Measurements from ENCODE around the gene UROC1. TPM values are rescaled to one million over a fixed set of nuclear protein-coding genes. Genes with fewer than 3 reads are reported as not detected.

UROC1 gene
- total RNA-seq, 2 experiments from 2014 or later, result not detected

DNA sequence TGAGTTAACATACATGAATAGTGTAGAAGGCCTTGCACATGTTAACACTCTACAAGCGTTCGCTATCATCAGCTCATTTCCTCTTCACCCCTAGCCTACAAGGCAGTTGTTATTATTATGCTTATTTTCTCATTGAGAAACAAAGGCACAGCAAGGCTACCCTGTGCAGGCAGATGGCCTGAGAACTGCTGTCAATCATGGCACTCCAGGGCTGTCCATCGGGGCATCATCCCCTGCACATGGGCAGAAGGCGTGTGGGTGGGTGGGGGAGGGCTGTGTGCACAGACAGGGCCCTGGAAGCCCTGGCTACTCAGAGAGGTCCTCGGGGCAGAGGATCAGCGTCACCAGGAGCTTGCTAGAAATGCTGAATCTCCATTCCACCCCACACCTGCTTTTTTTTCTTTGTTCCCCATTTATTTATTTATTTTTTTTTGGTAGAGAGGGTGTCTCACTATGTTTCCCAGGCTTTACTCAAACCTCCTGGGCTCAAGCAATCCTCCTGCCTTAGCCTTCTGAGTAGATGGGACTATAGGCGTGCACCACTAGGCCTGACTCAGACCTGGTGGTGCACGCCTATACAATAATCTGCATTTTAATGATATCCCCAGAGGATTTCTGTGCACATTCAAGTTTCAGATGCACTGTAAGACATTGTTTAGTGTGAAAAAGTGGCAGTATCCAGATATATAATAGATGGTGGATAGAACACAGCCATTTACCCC lies 32.2 kb downstream of the UROC1 start:
- Histone ChIP-seq H3K36me3 (ENCODE audit: insufficient read depth, low read length) (no peaks in the 10 kb centered on the region), H3K9me3 (ENCODE audit: control insufficient read depth in 1 of 2, insufficient read depth in 1 of 2, low read length in 2 of 2) (no peaks in the 10 kb centered on the region), H3K4me1 (ENCODE audit: insufficient read depth, low read length) (peaks cover 13% of the 10 kb centered on the region), H3K27ac (ENCODE audit: low read depth in 1 of 2, low read length in 2 of 2) (no peak overlapping the region), H3K27me3 (ENCODE audit: control insufficient read depth in 1 of 2, insufficient read depth in 2 of 2, low read length in 2 of 2) (no peaks in the 10 kb centered on the region), H3K4me3 (ENCODE audit: low read length) (no peak overlapping the region)
- Mint-ChIP-seq H3K36me3 (ENCODE audit: low read depth) (no peaks in the 10 kb centered on the region), H3K27ac (no peak overlapping the region), H3K27me3 (no peaks in the 10 kb centered on the region), H3K4me3 (no peak overlapping the region), H3K4me1 (ENCODE audit: low read depth) (peaks cover 11% of the 10 kb centered on the region), H3K9me3 (no peaks in the 10 kb centered on the region)
- POLR2A ChIA-PET, result no interaction called here
- CTCF ChIA-PET, result no interaction called here
- ATAC-seq (ENCODE audit: poor library complexity), result no peak
- intact Hi-C loops (cut with DNase I, micrococcal nuclease), result no loop called here
- TF ChIP-seq CTCF (IDR thresholded peaks at IDR 0.05), result no peak
- DNase-seq, result no peak

DNA sequence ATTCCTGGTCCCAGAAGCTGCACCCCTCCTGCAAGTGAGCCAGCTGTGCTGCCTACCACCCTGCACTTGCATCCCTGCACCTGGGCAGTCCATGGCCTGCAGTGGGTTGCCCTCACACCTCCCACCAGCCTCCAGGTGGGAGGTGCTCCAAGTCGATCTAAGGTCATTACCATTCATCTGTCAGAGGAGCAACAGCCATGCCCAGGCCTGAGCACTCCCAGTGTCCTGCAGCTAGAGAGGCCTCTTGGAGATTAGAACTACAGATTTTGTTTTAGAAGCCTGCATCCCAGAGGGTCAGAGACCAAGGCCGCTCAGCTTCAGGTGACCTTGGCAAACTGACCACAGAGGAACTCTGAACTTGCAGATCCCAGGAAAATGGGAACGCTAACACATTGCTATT lies 32.9 kb downstream of the UROC1 start:
- H3K27me3 Mint-ChIP-seq, result no peaks in the 10 kb centered on the region
- ChIA-PET POLR2A (no interaction called here), CTCF (no interaction called here)
- intact Hi-C loops (cut with DNase I, micrococcal nuclease), result no loop called here
- TF ChIP-seq CTCF (IDR thresholded peaks at IDR 0.05), result no peak
- H3K27ac ChIP-seq (ENCODE audit: low read depth in 1 of 2, low read length in 2 of 2), result no peak overlapping the region
- DNase-seq (no peak), ATAC-seq (ENCODE audit: poor library complexity) (no peak)
- peaks cover 13% of the 10 kb centered on the region for H3K4me1 ChIP-seq (ENCODE audit: insufficient read depth, low read length)
- no peaks in the 10 kb centered on the region for H3K27me3 ChIP-seq (ENCODE audit: control insufficient read depth in 1 of 2, insufficient read depth in 2 of 2, low read length in 2 of 2)
- H3K27ac Mint-ChIP-seq, result no peak overlapping the region
- H3K9me3 ChIP-seq (ENCODE audit: control insufficient read depth in 1 of 2, insufficient read depth in 1 of 2, low read length in 2 of 2), result no peaks in the 10 kb centered on the region
- peaks cover 11% of the 10 kb centered on the region for H3K4me1 Mint-ChIP-seq (ENCODE audit: low read depth)
- no peak overlapping the region for H3K4me3 ChIP-seq (ENCODE audit: low read length)
- no peaks in the 10 kb centered on the region for H3K36me3 Mint-ChIP-seq (ENCODE audit: low read depth)
- no peaks in the 10 kb centered on the region for H3K9me3 Mint-ChIP-seq
- H3K36me3 ChIP-seq (ENCODE audit: insufficient read depth, low read length), result no peaks in the 10 kb centered on the region
- H3K4me3 Mint-ChIP-seq, result no peak overlapping the region

GRCh38 chr3:126484148-126484547 lies 33.4 kb downstream of the UROC1 start:
- Mint-ChIP-seq H3K27ac (no peak overlapping the region), H3K4me1 (ENCODE audit: low read depth) (peaks cover 11% of the 10 kb centered on the region), H3K27me3 (no peaks in the 10 kb centered on the region), H3K36me3 (ENCODE audit: low read depth) (no peaks in the 10 kb centered on the region), H3K9me3 (no peaks in the 10 kb centered on the region), H3K4me3 (no peak overlapping the region)
- no peak for ATAC-seq (ENCODE audit: poor library complexity)
- no peaks in the 10 kb centered on the region for H3K9me3 ChIP-seq (ENCODE audit: control insufficient read depth in 1 of 2, insufficient read depth in 1 of 2, low read length in 2 of 2)
- H3K27me3 ChIP-seq (ENCODE audit: control insufficient read depth in 1 of 2, insufficient read depth in 2 of 2, low read length in 2 of 2), result no peaks in the 10 kb centered on the region
- peaks cover 13% of the 10 kb centered on the region for H3K4me1 ChIP-seq (ENCODE audit: insufficient read depth, low read length)
- no peak for DNase-seq
- CTCF ChIA-PET, result no interaction called here
- POLR2A ChIA-PET, result no interaction called here
- intact Hi-C loops (cut with DNase I, micrococcal nuclease), result no loop called here
- no peak for TF ChIP-seq CTCF (IDR thresholded peaks at IDR 0.05)
- no peaks in the 10 kb centered on the region for H3K36me3 ChIP-seq (ENCODE audit: insufficient read depth, low read length)
- H3K4me3 ChIP-seq (ENCODE audit: low read length), result no peak overlapping the region
- H3K27ac ChIP-seq (ENCODE audit: low read depth in 1 of 2, low read length in 2 of 2), result no peak overlapping the region

Data from CD4-positive, alpha-beta T cell (primary cell).